Hindlimb muscle (tissue), 1 donor: ENCODE results near the gene KCND2. TPM values are rescaled to one million over a fixed set of nuclear protein-coding genes. Genes with fewer than 3 reads are reported as not detected.

ENCODE experiments used
- DNase-seq: peaks from one replicate; pipeline ENCODE4 v3.0.0-alpha.2; 2013
- polyA plus RNA-seq: library from polyadenylated mRNA; unstranded; fragments of 120-200 nt; gene quantifications from one replicate; pipeline ENCODE4 v1.2.1, GENCODE V29; 2013; ENCODE audit not compliant: insufficient read length

The KCND2 gene
- polyA plus RNA-seq, 1 donor, result 0.83 TPM

DNA sequence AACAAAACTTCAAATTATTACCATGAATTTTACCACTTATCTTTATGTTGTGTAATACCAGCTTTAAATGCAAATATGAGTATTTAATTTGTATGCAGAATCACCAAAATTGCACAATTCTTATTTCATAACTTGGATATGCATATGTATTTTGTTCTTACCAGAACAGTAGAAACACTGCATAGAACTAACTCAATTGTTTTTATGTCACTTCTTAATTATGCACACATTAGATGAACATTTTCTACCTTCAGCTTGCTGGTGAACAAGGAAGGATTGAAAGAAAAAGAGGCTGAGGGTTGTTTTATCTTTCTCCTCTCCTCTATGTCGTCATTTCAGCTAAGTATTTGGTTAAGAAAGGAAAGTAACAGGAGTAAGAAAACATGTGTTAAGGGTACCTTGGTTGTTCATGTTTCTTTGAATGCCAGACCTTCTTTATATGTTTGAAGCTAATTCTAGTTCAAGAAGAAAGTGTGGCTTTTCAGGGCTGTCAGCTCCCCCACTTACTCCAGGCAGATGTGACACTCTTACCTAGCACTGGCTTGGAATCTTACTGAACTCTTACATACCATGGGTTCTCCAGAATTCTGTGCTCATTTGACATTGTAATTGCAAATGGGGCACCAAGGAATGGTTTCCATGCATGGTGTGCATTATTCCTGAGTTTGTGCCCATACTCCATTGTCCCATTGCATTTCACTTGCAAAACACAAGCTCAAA lies 436.4 kb downstream of the KCND2 start:
- no peak for DNase-seq

DNA sequence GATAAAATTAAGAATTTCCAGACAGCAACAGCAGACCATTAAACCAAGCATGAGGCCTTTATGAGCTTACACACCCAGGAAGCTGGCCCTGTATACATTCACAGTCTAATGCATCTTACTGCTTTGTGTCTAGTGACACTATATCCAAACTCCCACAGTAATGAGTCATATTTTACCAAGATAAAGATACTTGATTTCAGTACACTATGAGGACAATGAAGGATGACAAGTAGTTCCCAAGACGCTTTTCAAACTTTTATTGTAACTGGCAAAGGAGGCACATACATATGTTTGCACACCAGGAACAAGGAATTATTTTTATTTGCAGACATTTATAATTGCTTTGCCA lies 437.0 kb downstream of the KCND2 start:
- no peak for DNase-seq

DNA sequence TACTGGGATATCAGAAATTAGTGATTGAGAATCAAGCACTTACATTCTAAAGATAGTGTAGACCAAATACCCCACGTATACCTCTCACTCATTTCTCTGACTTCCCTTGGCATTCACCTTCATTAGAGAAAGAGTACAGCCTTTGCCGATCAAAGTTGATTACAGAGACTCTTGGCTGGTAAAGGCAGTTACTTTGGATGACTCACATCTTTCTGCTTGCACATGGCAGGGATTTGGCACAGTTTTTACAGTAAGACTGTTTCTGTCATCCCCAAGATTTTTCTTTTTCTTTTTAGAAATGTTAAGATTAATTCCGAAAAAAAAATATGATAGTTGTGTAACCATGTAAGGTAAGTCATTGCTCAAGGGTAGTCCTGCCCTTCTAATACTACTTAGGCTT lies 442.0 kb downstream of the KCND2 start:
- no peak for DNase-seq

DNA sequence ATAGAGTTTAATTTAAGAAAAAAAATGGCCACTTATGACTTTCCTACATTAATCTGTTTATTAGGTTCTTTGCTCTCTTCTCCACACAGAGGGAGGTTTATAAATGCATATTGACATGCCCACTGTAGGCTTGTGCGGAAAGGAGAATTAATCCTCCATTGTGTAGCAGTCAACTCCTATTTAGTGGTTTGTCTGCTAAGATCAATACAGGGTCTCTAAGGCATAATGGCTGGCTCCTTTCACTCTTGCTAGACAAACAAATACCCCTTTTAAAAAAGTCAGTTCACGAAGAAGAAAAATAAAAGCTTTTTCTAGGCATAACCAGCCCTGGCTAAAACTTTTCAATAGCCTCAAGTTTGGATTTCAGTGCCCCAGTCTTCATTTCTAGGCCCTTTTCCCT lies 443.3 kb downstream of the KCND2 start:
- no peak for DNase-seq

DNA sequence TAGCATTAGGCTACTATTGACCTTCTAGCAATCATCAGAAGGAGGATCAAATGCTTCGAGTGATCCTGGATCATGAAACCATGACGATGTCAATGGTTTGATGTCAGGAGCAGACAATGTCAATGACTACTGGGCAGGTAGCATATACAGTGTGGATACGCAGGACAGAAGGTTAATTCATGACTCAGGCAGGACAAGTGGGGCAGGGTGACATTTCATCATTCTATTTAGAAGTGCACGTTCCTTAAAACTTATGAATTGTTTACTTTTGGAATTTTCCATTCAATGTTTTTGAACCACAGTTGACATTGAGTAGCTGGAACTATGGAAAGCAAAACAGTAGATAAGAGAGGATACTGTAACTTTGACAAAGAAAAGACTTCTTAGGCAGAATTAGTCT lies 444.2 kb downstream of the KCND2 start:
- no peak for DNase-seq

DNA sequence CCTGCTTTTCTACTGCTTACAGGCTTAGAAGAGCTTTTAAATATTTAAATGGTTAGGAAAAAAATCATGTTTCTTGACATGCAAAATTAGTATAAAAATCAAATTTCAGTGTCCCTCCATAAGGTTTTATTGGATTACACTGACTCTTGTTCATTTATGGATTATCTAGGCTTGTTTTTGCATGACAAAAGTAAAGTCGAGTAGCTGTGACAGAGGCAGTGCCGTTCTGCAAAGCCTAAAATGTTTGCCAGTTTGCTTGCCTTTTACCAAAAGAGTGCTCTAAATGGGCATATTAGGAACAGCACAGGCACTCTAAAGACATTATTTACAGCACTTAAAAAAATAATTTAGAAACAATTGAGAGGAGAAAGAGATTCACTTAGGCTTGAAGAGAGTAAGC lies 445.4 kb downstream of the KCND2 start:
- DNase-seq, result no peak

DNA sequence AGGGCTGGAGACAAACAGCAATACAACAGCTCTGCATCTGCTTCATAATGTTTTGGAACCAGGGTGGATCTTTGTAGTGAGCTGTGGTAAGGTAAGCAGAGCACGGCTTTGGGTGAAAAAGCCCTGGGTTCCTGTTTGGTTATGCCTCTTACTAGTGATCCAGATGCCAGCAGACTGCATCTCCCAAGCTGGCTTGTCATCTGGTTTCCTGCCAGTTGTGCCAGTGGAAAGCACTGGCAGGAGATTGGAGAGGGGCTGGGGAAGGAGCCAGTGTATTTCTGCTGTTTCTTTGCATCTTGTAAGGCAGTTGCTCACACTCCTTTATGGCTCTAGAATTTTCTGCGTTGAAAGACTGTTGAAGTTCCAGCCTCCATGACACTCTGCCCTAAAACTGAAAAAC lies 447.3 kb downstream of the KCND2 start:
- no peak for DNase-seq

DNA sequence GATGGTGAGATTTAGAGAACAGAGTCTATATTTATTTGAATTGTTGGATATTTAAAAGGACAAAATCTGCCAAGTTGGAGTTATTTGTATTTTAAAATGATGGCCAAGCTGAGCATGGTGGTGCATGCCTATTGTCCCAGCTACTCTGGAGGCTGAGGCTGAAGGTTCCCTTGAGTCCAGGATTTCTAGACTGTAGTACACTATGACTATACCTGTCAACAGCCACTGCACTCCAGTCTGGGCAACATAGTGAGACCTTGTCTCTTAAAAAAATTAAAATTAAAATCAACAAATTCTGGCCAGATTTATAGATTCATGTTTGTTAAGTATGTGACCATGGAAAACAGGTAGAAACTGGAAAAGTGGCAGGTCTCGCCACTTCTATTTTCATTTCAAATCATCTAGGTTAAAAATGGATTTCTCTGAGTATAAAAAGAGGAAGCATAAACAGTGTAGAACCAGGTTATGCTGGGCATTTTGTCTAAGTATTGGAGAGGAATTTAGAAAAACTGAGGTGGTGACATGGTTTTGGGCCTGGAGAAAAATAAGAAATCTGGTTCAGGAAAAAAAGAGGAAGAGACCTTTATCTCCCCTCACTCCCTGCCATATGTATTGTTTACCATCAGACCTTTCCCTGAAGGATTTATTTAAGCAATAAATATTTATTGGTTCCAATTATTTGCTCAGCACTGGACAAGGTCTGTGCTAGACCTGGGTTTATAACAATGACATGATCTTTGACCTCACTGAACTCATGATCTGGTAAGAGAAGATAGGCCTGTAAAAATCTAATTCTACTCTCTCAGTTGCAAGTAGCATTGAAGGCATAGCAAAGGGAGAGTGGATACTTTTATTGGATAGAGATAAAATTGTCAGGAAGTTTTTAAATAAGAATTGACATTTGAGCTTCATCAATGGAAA lies 450.8 kb downstream of the KCND2 start:
- DNase-seq, result no peak

DNA sequence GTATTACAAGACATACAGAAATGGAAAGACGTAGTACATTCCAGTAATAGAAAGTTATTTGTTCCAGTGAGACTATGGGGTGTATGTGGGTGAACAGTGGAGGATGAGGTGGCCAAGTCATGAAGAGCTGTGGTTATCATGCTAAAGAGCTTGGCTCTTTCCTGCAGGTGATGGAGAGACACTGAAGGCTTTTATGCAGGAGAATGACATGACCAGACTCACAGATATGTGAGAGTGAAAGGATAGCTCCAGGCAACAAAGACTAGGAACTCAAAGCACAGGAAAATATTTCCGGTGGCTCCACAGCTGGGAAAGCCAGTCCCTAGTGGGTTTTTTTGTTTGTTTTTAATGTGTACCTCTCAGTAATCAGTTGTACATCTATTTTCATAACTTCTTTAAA lies 451.5 kb downstream of the KCND2 start:
- no peak for DNase-seq

DNA sequence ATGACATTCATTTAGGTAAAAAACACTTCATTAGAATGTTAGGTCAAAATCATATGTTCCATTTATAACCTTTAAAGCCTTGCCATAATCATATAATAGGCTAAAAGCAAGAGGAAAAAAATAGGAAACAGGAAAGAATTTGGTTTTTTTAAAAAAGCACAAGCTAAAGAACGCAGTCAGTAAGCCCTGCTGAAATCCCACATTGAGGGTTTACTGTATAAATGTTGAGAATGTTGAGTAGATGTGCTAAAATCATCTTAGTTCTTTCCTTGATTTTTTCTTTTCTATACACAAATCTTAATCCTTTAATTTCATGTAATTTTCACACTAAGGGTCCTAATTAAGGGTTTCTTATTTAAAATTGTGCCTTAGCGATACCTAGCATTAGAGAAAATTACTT lies 452.0 kb downstream of the KCND2 start:
- no peak for DNase-seq

DNA sequence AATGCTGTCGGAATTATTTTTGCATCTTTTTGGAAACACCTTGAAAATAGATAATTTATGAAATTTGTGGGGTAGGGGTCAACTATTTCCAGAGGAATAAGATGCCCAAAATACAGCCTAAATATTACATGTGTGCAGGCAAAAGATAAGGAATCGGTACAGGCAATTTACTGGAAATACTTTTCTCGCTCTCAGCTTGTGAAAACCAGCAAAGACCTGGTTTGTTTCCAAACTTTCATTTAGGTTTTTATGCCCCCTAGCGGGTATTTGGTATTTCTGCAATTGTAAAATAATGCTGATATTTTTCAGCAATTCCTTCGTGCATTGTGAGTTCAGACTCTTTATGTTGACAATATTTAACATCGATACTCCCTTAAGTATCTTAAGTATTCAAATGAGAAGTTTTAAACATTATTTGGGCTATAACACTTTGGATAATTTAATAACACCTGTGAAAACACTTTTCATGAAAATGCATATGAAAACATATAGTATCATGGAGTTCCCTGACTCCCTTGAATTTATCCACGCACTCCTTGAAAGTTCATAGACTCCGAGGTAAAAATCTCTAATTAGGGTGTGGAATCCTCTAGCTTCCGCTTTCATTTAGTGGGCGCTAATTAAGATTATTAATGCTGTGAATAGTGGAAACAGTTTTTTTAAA lies 452.5 kb downstream of the KCND2 start:
- peak; percentile 42 for DNase-seq

DNA sequence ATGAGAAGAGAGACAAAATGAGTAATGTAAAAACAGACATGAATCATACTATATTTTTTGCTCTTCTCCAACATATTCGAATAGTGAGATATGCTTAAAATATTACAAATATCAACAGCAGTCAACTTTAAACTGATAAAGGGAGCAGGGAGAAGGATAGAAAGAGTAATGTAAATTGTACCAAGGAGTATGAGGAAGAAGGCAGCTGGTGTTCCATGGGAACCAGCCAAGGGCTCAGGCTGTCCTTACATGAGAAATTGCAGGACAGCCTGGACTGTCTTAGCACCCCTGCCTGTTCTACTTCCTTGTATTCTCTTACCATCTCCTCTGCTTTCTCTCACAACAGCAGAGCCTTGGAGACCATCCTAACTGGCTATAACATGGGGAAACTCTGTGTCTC lies 456.3 kb downstream of the KCND2 start:
- DNase-seq, result no peak

DNA sequence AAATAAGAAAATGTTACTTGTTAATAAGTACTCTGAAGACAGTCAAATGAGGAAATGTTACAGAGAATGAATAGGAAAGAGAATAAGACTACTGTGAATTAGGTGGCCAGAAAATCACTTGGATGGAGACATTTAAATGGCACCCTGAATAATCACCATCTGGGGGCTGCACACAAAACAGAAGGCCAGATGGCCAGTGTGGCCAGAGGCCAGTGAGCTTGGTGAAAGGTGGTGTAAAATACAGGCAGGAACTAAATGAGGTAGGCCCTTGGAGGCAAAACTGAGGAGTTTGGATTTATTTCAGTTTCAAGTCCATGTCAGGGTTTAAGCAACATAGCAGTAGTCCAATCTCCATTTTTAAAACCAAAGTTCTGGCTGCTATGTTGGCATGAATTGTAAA lies 458.3 kb downstream of the KCND2 start:
- DNase-seq, result no peak

DNA sequence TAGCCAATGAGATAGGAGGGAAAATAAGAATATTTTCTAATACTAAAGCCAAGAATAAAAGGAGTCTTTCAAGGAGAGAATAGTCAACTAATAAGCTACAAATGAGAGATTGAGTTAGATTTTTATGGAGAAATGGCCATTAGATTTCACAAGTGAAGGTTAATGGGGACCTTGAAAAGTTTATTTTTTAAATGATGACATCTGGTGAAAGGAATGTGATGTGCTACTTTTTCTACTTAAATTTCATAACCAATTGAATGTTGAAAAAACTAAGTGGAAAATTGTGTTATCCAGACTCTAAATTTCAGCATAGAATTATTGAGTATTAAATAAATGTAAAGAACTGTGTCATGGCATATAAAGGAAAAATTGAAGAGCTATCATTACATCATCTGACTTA lies 459.3 kb downstream of the KCND2 start:
- DNase-seq, result no peak

DNA sequence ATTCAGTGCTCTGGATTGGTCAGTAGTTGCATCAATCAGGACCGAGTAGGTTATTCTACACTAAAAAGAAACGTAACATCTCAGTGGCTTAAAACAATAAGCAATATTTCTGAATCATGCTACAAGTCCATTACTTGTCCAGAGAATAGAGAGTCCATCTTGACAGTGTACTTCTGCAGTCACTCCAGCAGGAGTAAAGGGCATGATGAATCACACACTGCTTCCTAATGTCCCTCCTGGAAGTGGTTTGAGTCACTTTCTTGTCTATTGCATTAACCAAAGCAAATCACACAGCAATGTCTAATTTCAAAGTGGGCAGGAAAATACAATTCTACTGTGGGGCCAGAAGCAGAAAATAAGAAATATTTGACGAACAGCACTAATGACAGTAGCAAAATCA lies 460.2 kb downstream of the KCND2 start:
- no peak for DNase-seq

DNA sequence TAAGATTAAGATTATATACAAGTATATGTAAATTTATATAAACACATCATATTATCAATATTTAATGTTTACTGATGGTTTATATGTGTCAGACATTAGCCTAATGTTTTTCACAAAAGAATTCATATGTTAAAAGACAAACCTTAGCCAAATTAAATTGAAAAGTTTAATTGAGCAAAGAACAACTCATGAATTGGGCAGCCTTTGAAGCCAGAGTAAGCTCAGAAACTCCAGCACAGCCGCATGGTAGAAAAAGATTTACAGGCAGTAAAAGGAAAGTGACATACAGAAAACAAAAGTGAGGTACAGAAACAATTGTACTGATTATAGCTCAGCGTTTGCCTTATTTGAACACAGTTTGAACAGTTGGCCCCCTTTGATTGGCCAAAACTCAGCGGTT lies 460.9 kb downstream of the KCND2 start:
- no peak for DNase-seq

DNA sequence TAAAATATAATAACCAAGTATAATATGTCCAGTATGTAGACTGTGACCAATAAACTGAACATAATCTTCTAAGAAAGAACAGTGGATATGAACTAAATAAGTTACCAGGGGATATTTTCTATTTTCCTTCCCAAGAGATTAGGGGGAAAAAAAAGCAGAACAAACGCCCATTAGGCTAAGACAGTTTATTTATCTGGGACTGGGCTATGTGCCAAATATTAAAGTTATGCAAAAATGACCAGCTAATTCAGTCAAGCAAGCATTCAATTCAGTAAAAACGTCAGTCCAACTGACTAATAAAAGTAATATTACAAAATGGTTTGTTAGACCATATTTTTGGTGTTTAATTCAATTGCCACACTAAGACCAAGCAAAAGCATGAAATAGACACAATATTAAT lies 462.8 kb downstream of the KCND2 start:
- no peak for DNase-seq

DNA sequence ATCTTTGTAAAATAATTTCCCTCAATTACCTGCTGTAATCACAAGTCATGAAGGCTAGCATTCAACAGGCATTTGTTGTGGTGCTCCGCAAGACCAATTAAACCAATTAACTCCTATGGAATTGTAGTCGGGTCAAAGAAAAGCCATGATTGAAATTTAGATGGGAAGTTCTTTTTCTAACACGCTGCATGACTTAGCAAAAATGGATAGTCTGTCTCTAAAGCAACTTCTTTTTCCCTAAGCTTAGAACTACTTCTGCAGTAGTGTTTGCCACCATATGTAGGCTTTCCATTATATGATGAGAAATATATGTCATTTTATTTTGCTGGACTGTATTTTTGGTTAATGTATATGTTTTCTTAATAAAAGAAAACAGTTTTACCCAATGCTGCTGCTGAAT lies 465.8 kb downstream of the KCND2 start:
- DNase-seq, result no peak

DNA sequence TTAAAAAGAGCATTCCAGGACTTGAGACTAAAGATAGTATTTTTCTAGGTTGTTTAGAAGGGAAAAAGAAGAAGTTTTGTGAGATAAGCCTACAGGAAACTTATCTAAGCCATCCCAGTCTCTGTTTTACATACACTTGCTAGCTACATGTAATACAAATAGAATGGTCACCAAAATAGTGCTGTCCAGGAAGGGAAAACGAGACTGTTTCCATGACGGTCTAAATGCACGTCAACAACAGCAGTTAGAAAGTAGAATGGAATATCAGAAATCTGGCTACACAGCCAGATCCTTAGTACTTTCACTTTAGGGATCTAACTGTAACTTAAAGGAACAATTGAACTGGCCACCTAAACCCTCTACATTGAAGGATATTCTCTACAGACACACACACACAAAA lies 467.4 kb downstream of the KCND2 start:
- peak; percentile 74 for DNase-seq

DNA sequence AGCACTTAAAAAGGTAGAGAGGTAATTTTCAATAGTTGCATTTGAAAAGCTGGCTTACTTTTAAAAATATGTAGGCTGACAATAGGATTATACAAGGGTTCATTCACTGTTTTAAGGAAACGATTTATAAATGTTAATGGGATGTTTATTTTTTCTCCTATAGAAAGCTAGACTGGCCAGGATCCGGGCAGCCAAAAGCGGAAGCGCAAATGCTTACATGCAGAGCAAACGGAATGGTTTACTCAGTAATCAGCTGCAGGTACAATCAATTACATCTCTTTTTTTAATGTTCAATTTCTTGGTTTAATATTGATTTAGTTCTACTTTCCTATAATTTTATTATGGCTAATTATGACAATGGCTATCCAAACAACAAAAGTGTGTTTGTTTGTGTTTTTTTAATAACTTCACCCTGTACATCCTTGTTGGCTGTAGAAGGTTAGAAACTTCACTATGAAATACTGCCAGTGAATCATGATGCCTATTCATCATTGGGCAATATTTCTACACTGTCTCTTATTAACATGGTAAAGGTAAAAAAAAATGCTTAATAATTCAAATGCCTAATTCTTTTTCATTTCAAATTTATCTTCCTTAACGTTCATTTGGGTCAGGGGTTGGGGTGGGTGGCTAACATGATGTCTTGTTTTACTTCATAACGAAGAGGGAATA lies 468.5 kb downstream of the KCND2 start:
- DNase-seq, result no peak

DNA sequence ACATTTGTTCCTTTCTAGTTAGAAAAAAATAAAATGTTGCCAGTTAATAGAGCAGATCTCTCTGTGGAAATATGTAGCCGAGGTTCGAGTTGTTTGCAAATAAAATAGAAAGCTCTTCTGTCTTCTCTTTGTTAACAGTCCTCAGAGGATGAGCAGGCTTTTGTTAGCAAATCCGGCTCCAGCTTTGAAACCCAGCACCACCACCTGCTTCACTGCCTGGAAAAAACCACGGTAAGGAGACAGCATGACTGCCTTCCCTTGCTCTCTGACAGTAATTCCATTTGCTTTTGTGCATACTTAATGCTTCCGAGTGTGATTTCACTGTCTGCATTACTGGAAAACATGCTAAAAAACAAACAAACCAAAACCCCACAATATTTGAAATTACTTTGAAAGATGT lies 469.4 kb downstream of the KCND2 start:
- DNase-seq, result no peak

DNA sequence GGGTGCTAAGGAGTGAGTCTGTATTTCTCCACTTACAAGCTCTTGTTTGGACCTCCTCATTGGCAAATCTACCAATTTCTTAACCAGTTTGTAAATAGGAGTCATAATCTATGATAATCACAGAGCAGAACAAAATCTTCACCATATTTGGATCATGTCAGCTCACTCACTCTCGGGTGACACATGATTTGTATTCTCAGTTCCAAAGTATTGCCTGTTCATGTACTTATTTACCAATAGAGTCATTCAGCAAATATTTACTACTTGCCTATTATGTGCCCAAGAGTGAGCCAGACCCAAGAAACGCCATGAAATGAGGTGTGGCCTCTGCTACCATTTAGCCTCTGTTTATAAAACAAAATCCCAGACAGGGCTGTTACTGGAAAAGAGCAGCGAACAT lies 470.2 kb downstream of the KCND2 start:
- DNase-seq, result no peak

DNA sequence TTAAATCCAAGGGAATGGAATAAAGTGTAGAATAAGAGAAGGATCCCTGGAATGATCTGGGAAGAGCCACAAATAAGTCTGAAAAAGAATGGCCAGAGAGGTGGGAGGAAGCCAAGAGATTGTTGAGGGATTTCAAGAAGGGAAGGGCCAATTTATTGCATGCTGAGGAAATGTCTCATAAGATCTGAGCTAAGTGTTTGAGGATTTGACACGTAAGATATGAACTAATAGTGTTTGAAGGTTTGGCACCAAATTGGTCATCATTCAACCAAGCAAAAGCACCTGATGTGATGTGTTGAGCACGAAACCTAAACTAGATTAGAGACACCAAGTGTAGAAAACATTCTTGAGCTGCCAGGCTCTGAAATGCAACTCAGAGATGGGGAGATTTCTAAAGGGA lies 487.1 kb downstream of the KCND2 start:
- DNase-seq, result no peak
